ENCODE results near the gene CCNB3.

Gene CCNB3

DNA sequence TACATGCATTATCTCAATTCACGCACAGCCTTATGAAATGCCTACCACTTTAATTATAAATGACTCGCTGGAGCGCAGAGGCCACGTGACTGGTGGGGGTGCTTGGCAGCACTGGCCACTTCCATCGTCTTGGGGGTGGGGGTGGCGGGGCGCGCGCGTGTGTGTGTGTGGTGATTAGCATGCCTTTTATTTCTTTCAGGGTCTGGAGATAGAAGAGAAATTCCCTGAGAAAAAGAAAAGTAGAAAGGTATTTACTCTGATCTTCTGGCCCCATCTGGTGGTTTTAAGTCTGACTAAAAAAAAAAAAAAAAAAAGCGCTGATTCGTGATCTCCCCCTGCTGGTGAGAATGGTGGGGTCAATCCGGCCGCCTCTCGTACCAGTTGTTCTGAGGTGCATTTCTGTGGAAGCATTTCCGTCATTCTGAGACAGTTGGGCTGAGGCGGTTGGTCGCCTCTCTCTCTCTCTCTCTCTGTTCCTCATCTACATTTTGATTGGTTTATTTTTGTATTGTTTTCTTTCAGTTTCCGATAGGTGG, at the start of gene CCNB3:
Gene CCNB3, plus strand, starts transcription at position 402 of the 536 bp plus-strand sequence. CDS start 80,399 bp downstream, outside the sequence.
- Histone ChIP-seq H3K27me3 (ENCODE audit: control insufficient read depth, insufficient read depth, low read length) (no peaks in the 10 kb centered on the region), H3K27ac (ENCODE audit: low read length) (no peak within 1 kb of the TSS), H3K9me3 (ENCODE audit: control insufficient read depth, insufficient read depth, low read length) (no peaks in the 10 kb centered on the region), H3K4me3 (ENCODE audit: low read length) (no peak within 1 kb of the TSS), H3K4me1 (ENCODE audit: control insufficient read depth, insufficient read depth, low read length) (no peaks in the 10 kb centered on the region; the same call in 1 of the 2 replicates), H3K36me3 (ENCODE audit: control insufficient read depth, insufficient read depth, low read length) (no peaks in the 10 kb centered on the region)
- WGBS (ENCODE audit: insufficient coverage, insufficient read length), result no CpG with 5 or more reads among the region's 19 CpGs
- no peak for DNase-seq (ENCODE audit: low read depth, low spot score)

GRCh38 chrX:50157545-50158135, 46.9 kb upstream of the CCNB3 start:
- H3K4me1 ChIP-seq (ENCODE audit: control insufficient read depth, insufficient read depth, low read length), result no peaks in the 10 kb centered on the region; the same call in 1 of the 2 replicates
- no peaks in the 10 kb centered on the region for H3K9me3 ChIP-seq (ENCODE audit: control insufficient read depth, insufficient read depth, low read length)
- H3K4me3 ChIP-seq (ENCODE audit: low read length), result no peak overlapping the region
- WGBS (ENCODE audit: insufficient coverage, insufficient read length), result no CpG with 5 or more reads among the region's 4 CpGs
- no peak for DNase-seq (ENCODE audit: low read depth, low spot score)
- no peaks in the 10 kb centered on the region for H3K27me3 ChIP-seq (ENCODE audit: control insufficient read depth, insufficient read depth, low read length)
- no peaks in the 10 kb centered on the region for H3K36me3 ChIP-seq (ENCODE audit: control insufficient read depth, insufficient read depth, low read length)
- H3K27ac ChIP-seq (ENCODE audit: low read length), result no peak overlapping the region

DNA sequence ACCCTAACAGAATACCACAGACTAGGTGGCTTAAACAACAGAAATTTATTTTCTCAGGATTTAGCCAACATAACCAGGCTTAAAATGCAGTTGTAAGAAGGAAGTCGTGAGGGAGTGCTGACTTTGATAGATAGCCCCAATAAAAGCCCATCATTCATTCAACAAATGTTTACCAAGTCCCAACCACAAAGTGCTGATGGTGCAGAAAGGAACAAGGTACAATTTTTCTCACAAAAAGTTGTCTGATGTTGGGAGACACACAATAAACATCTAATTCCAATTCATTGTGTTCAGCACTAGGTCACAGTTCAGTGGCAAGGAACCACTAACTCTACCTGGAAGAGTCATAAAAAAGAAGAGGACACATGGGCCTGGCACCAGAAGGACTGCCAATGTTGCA, 46.0 kb upstream of the CCNB3 start:
- no peak overlapping the region for H3K4me3 ChIP-seq (ENCODE audit: low read length)
- H3K36me3 ChIP-seq (ENCODE audit: control insufficient read depth, insufficient read depth, low read length), result no peaks in the 10 kb centered on the region
- no CpG with 5 or more reads among the region's 1 CpG for WGBS (ENCODE audit: insufficient coverage, insufficient read length)
- H3K27ac ChIP-seq (ENCODE audit: low read length), result no peak overlapping the region
- H3K4me1 ChIP-seq (ENCODE audit: control insufficient read depth, insufficient read depth, low read length), result no peaks in the 10 kb centered on the region; the same call in 1 of the 2 replicates
- no peaks in the 10 kb centered on the region for H3K27me3 ChIP-seq (ENCODE audit: control insufficient read depth, insufficient read depth, low read length)
- H3K9me3 ChIP-seq (ENCODE audit: control insufficient read depth, insufficient read depth, low read length), result no peaks in the 10 kb centered on the region
- no peak for DNase-seq (ENCODE audit: low read depth, low spot score)

DNA sequence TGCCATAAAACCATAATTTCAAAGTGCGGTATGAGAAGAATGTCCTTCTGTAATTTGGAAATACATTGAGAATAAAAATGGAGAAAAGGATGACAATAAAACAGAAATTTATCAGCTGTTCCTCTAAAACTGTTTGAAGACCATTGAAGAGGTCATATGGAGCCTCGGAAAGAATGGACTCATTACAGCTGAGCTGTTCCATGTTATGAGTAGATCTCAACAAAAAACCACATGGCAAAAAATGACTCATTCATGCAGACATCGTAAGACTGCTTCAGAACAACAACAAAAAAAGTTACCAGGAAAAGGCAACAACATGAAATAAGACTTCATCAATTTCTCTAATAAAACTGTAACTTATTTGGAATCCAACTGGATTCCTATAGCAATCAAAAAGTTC, 43.4 kb upstream of the CCNB3 start:
- Histone ChIP-seq H3K27ac (ENCODE audit: low read length) (no peak overlapping the region), H3K36me3 (ENCODE audit: control insufficient read depth, insufficient read depth, low read length) (no peaks in the 10 kb centered on the region), H3K9me3 (ENCODE audit: control insufficient read depth, insufficient read depth, low read length) (no peaks in the 10 kb centered on the region), H3K27me3 (ENCODE audit: control insufficient read depth, insufficient read depth, low read length) (no peaks in the 10 kb centered on the region), H3K4me3 (ENCODE audit: low read length) (no peak overlapping the region), H3K4me1 (ENCODE audit: control insufficient read depth, insufficient read depth, low read length) (no peaks in the 10 kb centered on the region)
- no CpG with 5 or more reads among the region's 3 CpGs for WGBS (ENCODE audit: insufficient coverage, insufficient read length)
- DNase-seq (ENCODE audit: low read depth, low spot score), result no peak

DNA sequence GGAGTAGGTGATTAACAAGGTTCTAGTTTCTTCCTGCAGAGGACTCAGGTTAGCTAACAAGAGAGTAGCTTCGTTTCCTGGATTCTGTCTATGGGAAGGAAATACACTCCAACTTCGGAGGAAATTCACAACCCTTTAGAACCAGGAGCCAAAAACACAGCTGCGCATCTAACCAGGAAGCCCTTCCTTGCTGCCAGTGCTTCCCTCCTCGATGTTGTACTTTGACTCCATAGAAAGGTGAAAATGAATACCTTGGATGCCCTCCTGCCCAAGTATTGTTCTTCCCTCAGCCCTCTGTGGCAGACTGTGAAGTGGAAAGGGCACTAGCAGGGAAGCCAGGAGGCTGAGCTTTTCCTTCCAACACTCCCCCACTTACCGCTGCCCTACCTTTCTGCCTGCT, 38.8 kb upstream of the CCNB3 start:
- DNase-seq (ENCODE audit: low read depth, low spot score), result no peak
- Histone ChIP-seq H3K4me1 (ENCODE audit: control insufficient read depth, insufficient read depth, low read length) (no peaks in the 10 kb centered on the region), H3K27me3 (ENCODE audit: control insufficient read depth, insufficient read depth, low read length) (no peaks in the 10 kb centered on the region), H3K36me3 (ENCODE audit: control insufficient read depth, insufficient read depth, low read length) (no peaks in the 10 kb centered on the region), H3K27ac (ENCODE audit: low read length) (no peak overlapping the region), H3K4me3 (ENCODE audit: low read length) (no peak overlapping the region), H3K9me3 (ENCODE audit: control insufficient read depth, insufficient read depth, low read length) (no peaks in the 10 kb centered on the region)
- no CpG with 5 or more reads among the region's 5 CpGs for whole genome bisulfite sequencing (ENCODE audit: insufficient coverage, insufficient read length)

DNA sequence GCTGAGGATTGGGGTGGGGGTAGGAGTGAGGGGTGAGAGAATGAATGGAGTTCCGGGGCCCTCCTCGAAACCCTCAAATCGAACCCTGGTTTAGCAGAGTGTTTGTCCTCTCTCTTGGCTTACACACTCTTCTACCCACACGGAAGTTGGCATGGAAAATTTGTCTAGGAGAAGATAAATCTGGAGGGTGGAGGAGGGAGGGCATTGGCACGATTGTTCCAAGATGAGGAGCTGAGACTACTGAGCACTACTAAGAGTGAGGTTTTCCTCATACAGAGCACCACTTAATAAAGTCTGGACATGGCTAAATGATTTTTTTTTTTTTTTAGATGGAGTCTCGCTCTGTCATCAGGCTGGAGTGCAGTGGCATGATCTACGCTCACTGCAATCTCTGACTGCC, 37.2 kb upstream of the CCNB3 start:
- no CpG with 5 or more reads among the region's 7 CpGs for WGBS (ENCODE audit: insufficient coverage, insufficient read length)
- no peak for DNase-seq (ENCODE audit: low read depth, low spot score)
- Histone ChIP-seq H3K9me3 (ENCODE audit: control insufficient read depth, insufficient read depth, low read length) (no peaks in the 10 kb centered on the region), H3K27me3 (ENCODE audit: control insufficient read depth, insufficient read depth, low read length) (no peaks in the 10 kb centered on the region), H3K36me3 (ENCODE audit: control insufficient read depth, insufficient read depth, low read length) (no peaks in the 10 kb centered on the region), H3K4me1 (ENCODE audit: control insufficient read depth, insufficient read depth, low read length) (no peaks in the 10 kb centered on the region), H3K4me3 (ENCODE audit: low read length) (no peak overlapping the region), H3K27ac (ENCODE audit: low read length) (no peak overlapping the region)

DNA sequence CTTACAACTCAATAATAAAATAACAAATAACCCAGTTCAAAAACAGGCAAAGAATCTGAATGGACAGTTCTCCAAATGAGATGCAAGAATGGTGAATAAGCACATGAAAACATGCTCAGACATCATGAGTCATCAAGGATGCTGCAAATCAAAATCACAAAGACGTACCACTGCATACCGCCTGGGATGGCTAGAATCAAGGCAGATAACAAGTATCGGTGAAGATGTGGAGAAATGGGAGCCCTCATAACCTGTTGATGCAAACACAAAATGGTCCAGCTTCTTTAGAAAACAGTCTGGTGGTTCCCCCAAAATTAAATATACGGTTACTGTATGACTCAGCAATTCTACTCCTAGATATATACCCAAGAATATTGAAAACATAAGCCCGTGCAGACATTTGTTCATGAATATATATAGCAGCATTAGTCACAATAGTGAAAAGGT, 36.3 kb upstream of the CCNB3 start:
- no CpG with 5 or more reads among the region's 5 CpGs for WGBS (ENCODE audit: insufficient coverage, insufficient read length)
- Histone ChIP-seq H3K4me3 (ENCODE audit: low read length) (no peak overlapping the region), H3K36me3 (ENCODE audit: control insufficient read depth, insufficient read depth, low read length) (no peaks in the 10 kb centered on the region), H3K27me3 (ENCODE audit: control insufficient read depth, insufficient read depth, low read length) (no peaks in the 10 kb centered on the region), H3K4me1 (ENCODE audit: control insufficient read depth, insufficient read depth, low read length) (no peaks in the 10 kb centered on the region), H3K9me3 (ENCODE audit: control insufficient read depth, insufficient read depth, low read length) (no peaks in the 10 kb centered on the region), H3K27ac (ENCODE audit: low read length) (no peak overlapping the region)
- DNase-seq (ENCODE audit: low read depth, low spot score), result no peak

DNA sequence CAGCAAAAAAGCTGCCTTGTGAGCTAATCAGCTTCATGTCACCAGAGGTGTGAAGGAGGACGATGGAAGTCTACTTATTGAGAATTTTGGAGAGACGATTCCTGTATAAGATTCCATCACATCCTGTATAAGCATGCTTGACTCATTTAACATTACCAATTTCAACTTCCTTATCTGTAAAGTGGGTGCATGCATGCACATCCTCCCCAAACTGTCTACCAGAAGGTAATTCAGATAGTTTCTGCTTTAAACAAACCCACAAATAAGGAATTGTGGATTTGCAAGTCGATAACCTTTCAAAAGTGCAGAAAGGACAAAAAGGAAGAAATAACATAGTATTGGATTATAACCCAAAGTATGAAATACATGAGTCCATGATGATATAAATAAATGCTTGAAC, 34.8 kb upstream of the CCNB3 start:
- no peak overlapping the region for H3K27ac ChIP-seq (ENCODE audit: low read length)
- no peak overlapping the region for H3K4me3 ChIP-seq (ENCODE audit: low read length)
- no peaks in the 10 kb centered on the region for H3K27me3 ChIP-seq (ENCODE audit: control insufficient read depth, insufficient read depth, low read length)
- no peak for DNase-seq (ENCODE audit: low read depth, low spot score)
- no CpG with 5 or more reads among the region's 3 CpGs for WGBS (ENCODE audit: insufficient coverage, insufficient read length)
- no peaks in the 10 kb centered on the region for H3K36me3 ChIP-seq (ENCODE audit: control insufficient read depth, insufficient read depth, low read length)
- no peaks in the 10 kb centered on the region for H3K4me1 ChIP-seq (ENCODE audit: control insufficient read depth, insufficient read depth, low read length)
- H3K9me3 ChIP-seq (ENCODE audit: control insufficient read depth, insufficient read depth, low read length), result no peaks in the 10 kb centered on the region

DNA sequence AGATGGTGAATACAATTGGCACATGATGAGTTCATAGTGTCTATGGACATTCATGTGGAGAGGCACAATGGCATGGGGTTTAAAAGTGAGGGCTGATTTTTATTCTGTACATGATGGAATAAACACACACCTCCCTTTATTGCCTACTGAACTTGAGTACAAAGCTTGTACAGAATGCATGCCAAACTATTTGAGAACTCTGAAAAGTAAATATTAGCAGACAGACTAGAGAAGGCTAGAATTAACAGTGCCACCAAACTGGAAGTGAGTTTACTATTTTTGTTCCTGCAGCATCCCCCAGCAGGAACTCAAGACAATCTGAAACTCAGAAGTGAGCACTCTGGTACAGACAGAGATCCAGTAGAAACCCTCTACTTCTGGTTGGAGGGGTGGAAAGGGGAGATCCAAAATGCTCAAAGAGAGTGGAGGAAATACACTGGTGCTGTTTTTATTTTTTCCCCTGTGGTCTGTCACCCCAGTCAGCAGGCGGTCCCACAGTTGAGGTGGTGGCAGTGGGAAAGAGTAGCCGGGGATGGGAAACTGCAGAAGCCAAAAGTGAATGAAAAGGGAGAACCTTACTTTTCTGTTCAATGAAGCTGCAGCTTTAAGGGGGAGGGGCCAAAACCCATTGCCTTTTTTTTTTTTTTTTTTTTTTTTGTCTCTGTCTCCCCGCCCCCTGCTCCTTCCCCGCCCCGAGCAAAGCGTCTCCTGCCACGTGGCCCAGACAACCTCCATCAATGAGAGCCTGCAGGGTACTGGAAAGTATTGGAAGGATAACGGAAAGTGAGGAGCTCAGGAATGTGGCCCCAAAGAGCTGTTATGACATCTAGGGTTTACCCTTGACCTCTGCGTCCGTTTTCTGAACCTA, 24.3 kb upstream of the CCNB3 start:
- Histone ChIP-seq H3K27ac (ENCODE audit: low read length) (no peak overlapping the region), H3K4me3 (ENCODE audit: low read length) (no peak overlapping the region), H3K36me3 (ENCODE audit: control insufficient read depth, insufficient read depth, low read length) (no peaks in the 10 kb centered on the region), H3K4me1 (ENCODE audit: control insufficient read depth, insufficient read depth, low read length) (no peaks in the 10 kb centered on the region), H3K27me3 (ENCODE audit: control insufficient read depth, insufficient read depth, low read length) (no peaks in the 10 kb centered on the region), H3K9me3 (ENCODE audit: control insufficient read depth, insufficient read depth, low read length) (no peaks in the 10 kb centered on the region)
- DNase-seq (ENCODE audit: low read depth, low spot score), result no peak
- no CpG with 5 or more reads among the region's 10 CpGs for whole genome bisulfite sequencing (ENCODE audit: insufficient coverage, insufficient read length)

DNA sequence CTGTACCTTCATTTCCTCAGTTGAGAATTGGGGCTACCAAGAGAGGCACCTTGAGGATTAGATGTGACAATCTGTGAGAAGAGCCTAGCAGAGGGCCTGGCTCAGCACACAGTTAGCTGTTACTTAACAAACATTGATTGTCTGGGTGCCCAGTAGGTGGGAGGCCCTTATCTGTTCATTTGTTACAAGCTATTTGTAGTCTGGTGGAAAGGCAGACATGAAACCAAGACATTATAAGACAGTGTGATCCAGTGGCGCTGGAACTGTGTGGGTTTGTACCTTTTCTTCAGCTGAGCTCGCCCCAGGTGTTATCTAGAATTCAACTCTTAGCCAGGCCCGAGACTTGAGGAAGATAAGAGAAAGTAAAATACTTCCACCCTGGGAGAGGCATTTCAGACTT, 20.7 kb upstream of the CCNB3 start:
- no CpG with 5 or more reads among the region's 3 CpGs for WGBS (ENCODE audit: insufficient coverage, insufficient read length)
- Histone ChIP-seq H3K27ac (ENCODE audit: low read length) (no peak overlapping the region), H3K36me3 (ENCODE audit: control insufficient read depth, insufficient read depth, low read length) (no peaks in the 10 kb centered on the region), H3K27me3 (ENCODE audit: control insufficient read depth, insufficient read depth, low read length) (no peaks in the 10 kb centered on the region), H3K9me3 (ENCODE audit: control insufficient read depth, insufficient read depth, low read length) (no peaks in the 10 kb centered on the region), H3K4me1 (ENCODE audit: control insufficient read depth, insufficient read depth, low read length) (no peaks in the 10 kb centered on the region), H3K4me3 (ENCODE audit: low read length) (no peak overlapping the region)
- no peak for DNase-seq (ENCODE audit: low read depth, low spot score)

Measured in iPS DF 6.9 (cell line).